Trophoblast cell (in vitro differentiated cells and primary cell): ENCODE data around the gene CHCHD6.
A peak's percentile ranks its signal among the peaks of the same experiment; 100 is the strongest.

Source experiments
- DNase-seq, 2 donors: peaks; one replicate each; pipeline ENCODE4 v3.0.0-alpha.2; 2016
- H2AFZ ChIP-seq: 2 replicates; pipeline ENCODE4 v1.6.1; 2013; ENCODE audit warnings: low read length, moderate library complexity, mild to moderate bottlenecking; ENCODE audit not compliant: insufficient read depth, poor library complexity
- H2AK5ac ChIP-seq: 2 replicates; pipeline ENCODE4 v1.6.1; 2013; ENCODE audit warnings: mild to moderate bottlenecking, low read length
- H2BK120ac ChIP-seq: 2 replicates; pipeline ENCODE4 v1.6.1; 2013; ENCODE audit warnings: low read length, mild to moderate bottlenecking, moderate library complexity; ENCODE audit not compliant: insufficient read depth, poor library complexity
- H2BK12ac ChIP-seq: 2 replicates; pipeline ENCODE4 v1.6.1; 2013; ENCODE audit warnings: mild to moderate bottlenecking, low read length, moderate library complexity
- H2BK5ac ChIP-seq: 2 replicates; pipeline ENCODE4 v1.6.1; 2013; ENCODE audit warnings: low read length, low read depth, moderate library complexity, mild to moderate bottlenecking; ENCODE audit not compliant: poor library complexity
- H3K14ac ChIP-seq: 2 replicates; pipeline ENCODE4 v1.6.1; 2013; ENCODE audit warnings: mild to moderate bottlenecking, low read length
- H3K18ac ChIP-seq: 2 replicates; pipeline ENCODE4 v1.6.1; 2013; ENCODE audit warnings: mild to moderate bottlenecking, low read length
- H3K23ac ChIP-seq: 2 replicates; pipeline ENCODE4 v1.6.1; 2013; ENCODE audit warnings: low read length
- H3K27ac ChIP-seq: 2 replicates; pipeline ENCODE4 v1.5.1; 2013; ENCODE audit warnings: low read depth, mild to moderate bottlenecking, inconsistent platforms, low read length, moderate library complexity
- H3K27me3 ChIP-seq: 2 replicates; pipeline ENCODE4 v1.6.1; 2013; ENCODE audit warnings: inconsistent platforms, mild to moderate bottlenecking, low read length, moderate library complexity; ENCODE audit not compliant: insufficient read depth
- H3K36me3 ChIP-seq, 2 experiments: 1 replicate in 1 of 2; 2 replicates in 1 of 2; pipeline ENCODE4 v1.6.1; 2013; ENCODE audit warnings: low read length in 2 of 2, mild to moderate bottlenecking in 2 of 2, moderate library complexity in 1 of 2; ENCODE audit not compliant: insufficient read depth in 2 of 2, control insufficient read depth in 1 of 2
- H3K4ac ChIP-seq: 2 replicates; pipeline ENCODE4 v1.6.1; 2013; ENCODE audit warnings: low read depth, mild to moderate bottlenecking, low read length, moderate library complexity
- H3K4me1 ChIP-seq, 2 experiments: 1 replicate in 1 of 2; 2 replicates in 1 of 2; pipeline ENCODE4 v1.6.1; 2013; ENCODE audit warnings: low read length in 2 of 2, mild to moderate bottlenecking in 2 of 2, moderate library complexity in 1 of 2; ENCODE audit not compliant: insufficient read depth in 2 of 2, control insufficient read depth in 1 of 2
- H3K4me2 ChIP-seq: 2 replicates; pipeline ENCODE4 v1.6.1; 2013; ENCODE audit warnings: inconsistent platforms, mild to moderate bottlenecking, low read length, moderate library complexity
- H3K4me3 ChIP-seq: 2 replicates; pipeline ENCODE4 v1.5.1; 2013; ENCODE audit warnings: mild to moderate bottlenecking, low read depth, low read length, inconsistent platforms
- H3K79me1 ChIP-seq: one replicate; pipeline ENCODE4 v1.6.1; 2013; ENCODE audit warnings: low read length
- H3K79me2 ChIP-seq: 2 replicates; pipeline ENCODE4 v1.6.1; 2013; ENCODE audit warnings: low read length, mild to moderate bottlenecking; ENCODE audit not compliant: control insufficient read depth, insufficient read depth, poor library complexity
- H3K9ac ChIP-seq: 2 replicates; pipeline ENCODE4 v1.6.1; 2013; ENCODE audit warnings: mild to moderate bottlenecking, low read length
- H3K9me3 ChIP-seq: 2 replicates; pipeline ENCODE4 v1.6.1; 2013; ENCODE audit warnings: low read depth, mild to moderate bottlenecking, control low read depth, inconsistent platforms, low read length; ENCODE audit not compliant: insufficient read depth
- H4K12ac ChIP-seq: 2 replicates; pipeline ENCODE4 v1.6.1; 2013; ENCODE audit warnings: low read depth, mild to moderate bottlenecking, low read length, moderate library complexity
- H4K8ac ChIP-seq: 2 replicates; pipeline ENCODE4 v1.6.1; 2013; ENCODE audit warnings: low read depth, mild to moderate bottlenecking, low read length, moderate library complexity
- H4K91ac ChIP-seq: one replicate; pipeline ENCODE4 v1.6.1; 2013; ENCODE audit warnings: low read depth, mild to moderate bottlenecking, low read length, moderate library complexity
- WGBS: extraction: QIAGEN DNeasy Blood & Tissue Kit; methylation state at CpG from one replicate; pipeline ENCODE4 v1.1.7; 2013; ENCODE audit warnings: missing lambda C conversion rate; ENCODE audit not compliant: insufficient read length, insufficient coverage; ENCODE audit errors: extremely low coverage; 5-methylcytosine and 5-hydroxymethylcytosine counted together

The CHCHD6 gene

DNA sequence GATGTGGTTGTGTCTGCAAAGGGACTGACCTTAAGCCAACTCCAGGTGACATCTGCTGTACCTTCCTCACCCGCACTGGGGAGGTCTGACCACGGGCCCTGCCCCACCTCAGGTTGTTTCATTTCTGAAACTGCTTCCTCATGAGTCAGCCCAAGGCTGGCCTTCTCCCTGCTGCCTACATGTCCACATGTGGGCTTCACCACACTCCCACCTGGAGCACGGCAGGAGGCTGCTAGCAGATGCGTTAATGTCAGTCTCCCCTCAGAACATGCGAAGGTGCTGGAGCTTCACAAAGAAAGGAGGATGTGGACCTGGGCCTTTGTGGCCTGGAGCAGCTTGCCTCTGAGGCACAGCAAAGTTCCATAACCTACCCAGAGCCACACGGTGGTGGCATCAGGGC lies 209.5 kb downstream of the CHCHD6 start:
- Histone ChIP-seq H3K36me3 (peaks cover 0 to 2% of the 10 kb centered on the region in 2 experiments), H3K14ac (no peak overlapping the region), H3K23ac (no peak overlapping the region), H3K9me3 (peaks cover 2% of the 10 kb centered on the region), H3K4me3 (no peak overlapping the region), H3K79me1 (no peaks in the 10 kb centered on the region), H3K27ac (no peak overlapping the region), H4K8ac (no peak overlapping the region), H3K79me2 (no peaks in the 10 kb centered on the region), H2BK12ac (no peak overlapping the region), H3K9ac (no peak overlapping the region), H4K91ac (no peak overlapping the region), H3K18ac (no peak overlapping the region), H4K12ac (no peak overlapping the region), H2AFZ (no peak overlapping the region), H3K4ac (no peak overlapping the region), H3K4me1 (peaks cover 18 to 21% of the 10 kb centered on the region in 2 experiments), H3K4me2 (no peak overlapping the region), H2BK120ac (no peak overlapping the region), H2BK5ac (no peak overlapping the region), H2AK5ac (no peak overlapping the region), H3K27me3 (no peaks in the 10 kb centered on the region)
- WGBS = no CpG with 5 or more reads among the region's 6 CpGs
- DNase-seq = peak; percentile 81 to 83

DNA sequence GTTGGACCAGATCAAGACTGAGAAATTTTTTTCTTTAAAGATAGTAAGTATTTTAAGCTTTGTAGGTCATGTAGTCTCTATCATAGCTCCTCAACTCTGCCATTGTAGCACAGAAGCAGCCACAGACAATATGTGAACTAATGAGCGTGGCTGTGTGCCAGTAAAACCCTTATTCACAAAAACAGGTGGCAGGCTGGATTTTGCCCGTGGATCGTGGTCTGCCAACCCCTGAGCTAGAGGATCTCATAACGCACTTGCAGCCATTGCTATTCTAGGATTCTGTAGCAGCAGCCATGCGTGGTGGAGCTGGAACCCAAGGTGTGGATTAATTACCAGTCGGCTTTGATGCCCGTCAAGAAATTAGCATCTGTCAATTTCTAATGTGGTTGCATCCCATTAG lies 210.2 kb downstream of the CHCHD6 start:
- H4K8ac ChIP-seq = no peak overlapping the region

DNA sequence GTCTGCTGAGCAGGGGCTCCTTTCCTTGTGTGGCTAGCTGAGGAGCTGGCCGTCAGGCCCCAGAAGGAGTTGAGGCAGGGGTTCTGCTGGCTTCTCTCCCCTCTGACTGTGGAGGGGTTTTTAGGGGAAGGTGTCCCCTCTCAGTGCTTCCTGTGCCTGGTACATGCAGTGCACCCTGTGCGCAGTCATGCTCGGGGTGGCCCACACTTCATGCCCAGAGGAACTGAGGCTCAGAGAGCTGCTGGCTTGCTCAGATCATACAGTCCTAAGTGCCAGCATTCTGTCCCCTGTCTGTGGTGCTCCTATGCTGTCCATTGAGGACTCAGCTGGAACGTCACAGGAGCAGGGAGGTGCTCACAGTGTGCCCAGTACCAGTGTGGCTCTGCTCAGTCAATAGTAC lies 211.0 kb downstream of the CHCHD6 start:
- Histone ChIP-seq H3K9me3 (peaks cover 2% of the 10 kb centered on the region), H2AFZ (no peak overlapping the region), H3K36me3 (peaks cover 0 to 2% of the 10 kb centered on the region in 2 experiments), H3K27me3 (no peaks in the 10 kb centered on the region), H3K14ac (no peak overlapping the region), H3K23ac (no peak overlapping the region), H3K4me3 (no peak overlapping the region), H3K79me1 (no peaks in the 10 kb centered on the region), H2BK12ac (no peak overlapping the region), H3K79me2 (no peaks in the 10 kb centered on the region), H2BK5ac (no peak overlapping the region), H3K4me2 (no peak overlapping the region), H2AK5ac (no peak overlapping the region), H3K4ac (no peak overlapping the region), H4K8ac (no peak overlapping the region), H3K4me1 (peaks cover 10 to 13% of the 10 kb centered on the region in 2 experiments), H4K12ac (no peak overlapping the region), H3K9ac (no peak overlapping the region), H2BK120ac (no peak overlapping the region), H3K27ac (no peak overlapping the region), H4K91ac (no peak overlapping the region), H3K18ac (no peak overlapping the region)
- WGBS = no CpG with 5 or more reads among the region's 4 CpGs
- no peak for DNase-seq

More for the DNA sequence above, 210.2 kb downstream of the CHCHD6 start:
- H3K79me2 ChIP-seq = no peaks in the 10 kb centered on the region
- no peaks in the 10 kb centered on the region for H3K27me3 ChIP-seq
- peaks cover 2% of the 10 kb centered on the region for H3K9me3 ChIP-seq
- no peak overlapping the region for H4K91ac ChIP-seq
- peaks cover 14 to 17% of the 10 kb centered on the region in 2 experiments for H3K4me1 ChIP-seq
- no peak overlapping the region for H2BK12ac ChIP-seq
- no peak overlapping the region for H3K23ac ChIP-seq
- H3K79me1 ChIP-seq = no peaks in the 10 kb centered on the region
- no peak for DNase-seq
- H3K27ac ChIP-seq = no peak overlapping the region
- no peak overlapping the region for H2BK120ac ChIP-seq
- no peak overlapping the region for H3K18ac ChIP-seq
- H3K14ac ChIP-seq = no peak overlapping the region
- H2AK5ac ChIP-seq = no peak overlapping the region
- WGBS = no CpG with 5 or more reads among the region's 7 CpGs
- H2AFZ ChIP-seq = no peak overlapping the region
- H4K12ac ChIP-seq = no peak overlapping the region
- H3K4ac ChIP-seq = no peak overlapping the region
- no peak overlapping the region for H2BK5ac ChIP-seq
- peaks cover 0 to 2% of the 10 kb centered on the region in 2 experiments for H3K36me3 ChIP-seq
- H3K4me2 ChIP-seq = no peak overlapping the region
- H3K9ac ChIP-seq = no peak overlapping the region
- H3K4me3 ChIP-seq = no peak overlapping the region

DNA sequence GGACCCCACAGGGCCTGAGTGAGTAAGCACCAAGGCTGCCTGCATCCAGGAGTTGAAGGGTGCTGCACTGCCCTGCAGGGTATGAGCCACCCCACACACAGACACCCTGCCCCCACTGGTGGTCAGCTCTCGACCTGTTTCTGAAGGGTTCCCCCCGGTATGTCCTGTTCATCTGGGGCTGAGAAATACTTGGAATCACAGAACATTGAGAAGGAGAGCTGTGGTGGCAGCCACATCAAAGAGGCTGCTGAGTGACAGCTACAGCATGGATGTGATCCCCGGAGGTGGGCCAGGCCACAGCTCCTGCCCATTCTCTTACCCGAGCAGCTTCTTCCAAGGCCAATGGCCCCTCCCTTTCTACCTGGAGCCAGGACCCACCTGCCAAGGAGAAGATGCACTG lies 212.5 kb downstream of the CHCHD6 start:
- Histone ChIP-seq H4K8ac (no peak overlapping the region), H3K79me2 (no peaks in the 10 kb centered on the region), H3K4me2 (no peak overlapping the region), H3K27ac (no peak overlapping the region), H2BK12ac (no peak overlapping the region), H4K91ac (no peak overlapping the region), H3K4ac (no peak overlapping the region), H2BK120ac (no peak overlapping the region), H3K4me3 (no peak overlapping the region), H2AK5ac (no peak overlapping the region), H3K36me3 (peaks cover 0 to 2% of the 10 kb centered on the region in 2 experiments), H3K27me3 (no peaks in the 10 kb centered on the region), H3K4me1 (peaks cover 2 to 5% of the 10 kb centered on the region in 2 experiments), H3K9me3 (peaks cover 2% of the 10 kb centered on the region), H3K14ac (no peak overlapping the region), H3K23ac (no peak overlapping the region), H2BK5ac (no peak overlapping the region), H2AFZ (no peak overlapping the region), H3K9ac (no peak overlapping the region), H3K18ac (no peak overlapping the region), H4K12ac (no peak overlapping the region), H3K79me1 (no peaks in the 10 kb centered on the region)
- no peak for DNase-seq
- WGBS = no CpG with 5 or more reads among the region's 4 CpGs
